Lower leg skin (tissue), 3 donors: ENCODE data around the gene DCAKD.

Experiments
- CTCF ChIP-seq, 3 donors: fragments of 450-650 bp; IDR thresholded peaks; one replicate each; pipeline ENCODE4 v1.5.1; 2016; ENCODE audit warnings: antibody characterized with exemption in 3 of 3, mild to moderate bottlenecking in 3 of 3, moderate library complexity in 2 of 3
- POLR2A ChIP-seq, 2 donors: fragments of 450-650 bp; IDR thresholded peaks; one replicate each; pipeline ENCODE4 v1.6.1; 2016 to 2017; ENCODE audit warnings: antibody characterized with exemption in 2 of 2, mild to moderate bottlenecking in 1 of 2, moderate library complexity in 1 of 2

- TF ChIP-seq POLR2A (IDR thresholded peaks at IDR 0.05) (no peak), CTCF (IDR thresholded peaks at IDR 0.05) (no peak)
Measured at GRCh38 chr17:45077643-45078042, 26.2 kb upstream of the DCAKD start.
